Measurements from ENCODE around the gene SCNN1A. TPM values are rescaled to one million over a fixed set of nuclear protein-coding genes. Genes with fewer than 3 reads are reported as not detected.

SCNN1A gene
- total RNA-seq, 2 experiments from 2014 or later, result 1.1 to 2.0 TPM

DNA sequence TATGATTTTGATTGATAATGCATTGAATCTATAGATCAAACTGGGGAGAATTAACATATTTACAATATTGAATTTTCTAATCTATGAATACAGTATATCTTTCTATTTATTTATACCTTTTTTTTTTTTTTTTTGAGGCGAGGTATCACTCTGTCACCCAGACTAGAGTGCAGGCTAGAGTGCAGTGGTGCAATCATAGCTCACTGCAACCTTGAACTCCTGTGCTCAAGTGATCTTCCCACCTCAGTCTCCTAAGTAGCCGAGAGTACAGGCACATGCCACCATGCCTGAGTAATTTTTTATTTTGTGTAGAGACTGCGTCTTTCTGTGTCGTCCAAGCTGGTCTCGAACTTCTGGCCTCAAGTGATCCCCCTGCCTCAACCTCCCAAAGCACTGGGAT is 29.0 kb upstream of the SCNN1A start:
- no peak overlapping the region for H3K27ac ChIP-seq (ENCODE audit: low read depth in 1 of 2, low read length in 2 of 2)
- H3K4me3 ChIP-seq (ENCODE audit: low read length), result no peak overlapping the region
- no peak for TF ChIP-seq CTCF (IDR thresholded peaks at IDR 0.05)
- no peaks in the 10 kb centered on the region for H3K4me1 Mint-ChIP-seq (ENCODE audit: low read depth)
- CTCF ChIA-PET, result interaction anchor here (0.6 kb wide), 1 partner anchor 142 kb away, joined by 3 read pairs; no protein-coding TSS in a partner anchor
- no peak overlapping the region for H3K4me3 Mint-ChIP-seq
- H3K27me3 Mint-ChIP-seq, result no peaks in the 10 kb centered on the region
- H3K27me3 ChIP-seq (ENCODE audit: control insufficient read depth in 1 of 2, insufficient read depth in 2 of 2, low read length in 2 of 2), result no peaks in the 10 kb centered on the region
- no peak for ATAC-seq (ENCODE audit: poor library complexity)
- POLR2A ChIA-PET, result no interaction called here
- no peaks in the 10 kb centered on the region for H3K36me3 ChIP-seq (ENCODE audit: insufficient read depth, low read length)
- no peaks in the 10 kb centered on the region for H3K36me3 Mint-ChIP-seq (ENCODE audit: low read depth)
- H3K4me1 ChIP-seq (ENCODE audit: insufficient read depth, low read length), result no peaks in the 10 kb centered on the region
- H3K27ac Mint-ChIP-seq, result no peak overlapping the region
- no peak for DNase-seq
- intact Hi-C loops (cut with DNase I, micrococcal nuclease), result no loop called here
- no peaks in the 10 kb centered on the region for H3K9me3 ChIP-seq (ENCODE audit: control insufficient read depth in 1 of 2, insufficient read depth in 1 of 2, low read length in 2 of 2)
- H3K9me3 Mint-ChIP-seq, result no peaks in the 10 kb centered on the region

DNA sequence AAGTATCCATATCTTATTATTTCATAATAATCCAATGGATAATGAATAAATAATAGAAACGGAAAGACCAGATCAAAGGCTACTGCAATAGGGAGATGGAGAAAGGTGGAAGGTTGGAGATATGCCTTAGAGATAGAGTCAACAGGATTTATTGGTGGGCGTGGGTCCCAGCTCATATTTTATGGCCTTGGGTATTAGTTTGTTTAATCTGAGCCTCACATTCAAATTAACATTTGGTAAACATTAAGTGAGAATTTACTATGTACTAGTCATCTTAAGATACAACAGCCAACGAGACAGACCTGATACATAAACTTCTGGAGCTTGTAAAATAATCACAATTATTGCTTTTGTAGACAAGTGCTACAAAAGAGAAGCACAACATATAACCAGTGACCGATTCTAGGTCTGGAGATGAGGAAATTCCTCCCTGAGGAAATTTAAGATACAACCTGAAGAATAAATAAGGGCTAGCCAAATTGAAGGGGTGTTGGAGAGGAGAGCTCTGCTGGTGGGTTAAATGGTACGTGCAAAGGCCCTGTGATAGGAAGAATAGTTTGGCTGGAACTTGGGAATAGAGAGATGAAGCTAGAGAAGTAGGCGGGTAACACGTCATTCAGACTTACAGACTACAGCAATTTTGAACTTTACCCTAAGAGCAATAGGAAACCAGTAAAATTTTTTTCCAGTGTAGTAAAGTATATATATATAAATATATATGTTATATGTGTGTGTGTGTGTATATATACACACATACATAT is 24.7 kb upstream of the SCNN1A start:
- Mint-ChIP-seq H3K27me3 (no peaks in the 10 kb centered on the region), H3K36me3 (ENCODE audit: low read depth) (no peaks in the 10 kb centered on the region), H3K9me3 (no peaks in the 10 kb centered on the region), H3K4me1 (ENCODE audit: low read depth) (no peaks in the 10 kb centered on the region), H3K27ac (no peak overlapping the region), H3K4me3 (no peak overlapping the region)
- ChIA-PET CTCF (no interaction called here), POLR2A (no interaction called here)
- Histone ChIP-seq H3K27me3 (ENCODE audit: control insufficient read depth in 1 of 2, insufficient read depth in 2 of 2, low read length in 2 of 2) (no peaks in the 10 kb centered on the region), H3K27ac (ENCODE audit: low read depth in 1 of 2, low read length in 2 of 2) (no peak overlapping the region), H3K4me3 (ENCODE audit: low read length) (no peak overlapping the region), H3K9me3 (ENCODE audit: control insufficient read depth in 1 of 2, insufficient read depth in 1 of 2, low read length in 2 of 2) (no peaks in the 10 kb centered on the region), H3K4me1 (ENCODE audit: insufficient read depth, low read length) (no peaks in the 10 kb centered on the region), H3K36me3 (ENCODE audit: insufficient read depth, low read length) (no peaks in the 10 kb centered on the region)
- TF ChIP-seq CTCF (IDR thresholded peaks at IDR 0.05), result no peak
- no peak for DNase-seq
- ATAC-seq (ENCODE audit: poor library complexity), result no peak
- intact Hi-C loops (cut with DNase I, micrococcal nuclease), result no loop called here

DNA sequence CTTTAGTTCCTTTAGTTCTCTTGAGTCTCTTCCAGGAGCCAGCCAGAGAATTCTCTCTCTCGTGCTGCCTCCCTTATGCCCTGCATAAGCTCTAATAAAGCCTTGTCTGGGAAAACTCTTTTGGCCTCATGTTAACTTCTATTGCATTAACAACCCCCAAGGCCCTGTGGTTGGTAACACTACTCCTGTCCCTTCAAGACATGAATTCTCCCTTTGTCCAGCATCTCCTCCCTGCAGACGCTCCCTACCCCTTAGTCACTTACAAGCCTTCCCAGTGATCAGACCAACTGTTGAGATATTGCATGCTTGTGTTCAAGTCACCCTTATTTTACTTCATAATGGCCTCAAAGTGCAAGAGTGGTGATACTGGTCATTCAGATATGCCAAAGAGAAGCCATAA is 20.7 kb upstream of the SCNN1A start:
- no peaks in the 10 kb centered on the region for H3K9me3 Mint-ChIP-seq
- H3K27me3 Mint-ChIP-seq, result no peaks in the 10 kb centered on the region
- no peak overlapping the region for H3K4me3 Mint-ChIP-seq
- Histone ChIP-seq H3K4me1 (ENCODE audit: insufficient read depth, low read length) (no peaks in the 10 kb centered on the region), H3K36me3 (ENCODE audit: insufficient read depth, low read length) (no peaks in the 10 kb centered on the region), H3K27ac (ENCODE audit: low read depth in 1 of 2, low read length in 2 of 2) (no peak overlapping the region), H3K4me3 (ENCODE audit: low read length) (no peak overlapping the region), H3K9me3 (ENCODE audit: control insufficient read depth in 1 of 2, insufficient read depth in 1 of 2, low read length in 2 of 2) (no peaks in the 10 kb centered on the region), H3K27me3 (ENCODE audit: control insufficient read depth in 1 of 2, insufficient read depth in 2 of 2, low read length in 2 of 2) (no peaks in the 10 kb centered on the region)
- ChIA-PET POLR2A (no interaction called here), CTCF (no interaction called here)
- H3K27ac Mint-ChIP-seq, result no peak overlapping the region
- H3K36me3 Mint-ChIP-seq (ENCODE audit: low read depth), result no peaks in the 10 kb centered on the region
- no peak for ATAC-seq (ENCODE audit: poor library complexity)
- intact Hi-C loops (cut with DNase I, micrococcal nuclease), result no loop called here
- no peaks in the 10 kb centered on the region for H3K4me1 Mint-ChIP-seq (ENCODE audit: low read depth)
- no peak for TF ChIP-seq CTCF (IDR thresholded peaks at IDR 0.05)
- DNase-seq, result no peak
